Measurements from ENCODE around the gene CTCFL. TPM values are rescaled to one million over a fixed set of nuclear protein-coding genes. Genes with fewer than 3 reads are reported as not detected.
"Not testable (repeated sequence)": the region's sequence is repeated elsewhere in the genome, so short reads cannot be mapped to it uniquely, and the experiment has no call there.

Gene CTCFL
- total and polyA plus RNA-seq, 4 donors, result 0.05 to 0.08 (median 0.08) TPM; not detected in 1

DNA sequence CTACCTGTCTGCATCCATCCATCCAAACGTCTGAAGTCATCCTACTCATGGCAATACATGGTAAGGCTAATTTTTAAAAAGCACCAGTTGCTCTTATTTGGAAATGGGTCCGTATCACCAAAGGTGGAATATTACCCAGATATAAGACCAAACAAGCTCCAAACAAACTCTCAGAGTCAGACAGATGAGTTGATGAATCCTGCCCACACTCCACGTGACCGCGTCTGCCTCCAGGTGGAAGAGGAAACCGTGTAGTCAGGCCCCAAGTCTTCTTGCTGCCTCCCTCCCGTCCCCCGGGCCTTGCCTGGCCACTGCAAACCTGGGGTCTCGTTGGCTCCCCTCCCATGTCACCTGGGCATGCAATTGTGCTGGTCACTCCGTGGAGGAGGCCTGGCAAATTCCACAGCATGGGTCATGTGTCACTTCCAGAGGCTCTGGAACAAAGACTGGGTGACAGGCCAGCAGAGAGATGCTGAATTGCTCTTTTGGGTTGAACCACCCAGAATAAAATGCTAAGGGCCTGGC, 31.8 kb downstream of the CTCFL start:
- H3K4me1 ChIP-seq (ENCODE audit: control insufficient read depth in 4 of 4, insufficient read depth in 4 of 4, low read length in 3 of 4), result peaks cover 0 to 3% (median 1%) of the 10 kb centered on the region in 4 donors
- no peak overlapping the region for H3K9ac ChIP-seq (ENCODE audit: low read depth in 1 of 2, low read length in 2 of 2)
- no peak for TF ChIP-seq JUND (IDR thresholded peaks at IDR 0.05)
- TF ChIP-seq HNF4G (IDR thresholded peaks at IDR 0.05), result no peak
- TF ChIP-seq YY1 (IDR thresholded peaks at IDR 0.05), result no peak
- no peak for TF ChIP-seq NR2F2 (IDR thresholded peaks at IDR 0.05)
- TF ChIP-seq TAF1 (conservative IDR thresholded peaks at IDR 0.05), result no peak
- no peak for TF ChIP-seq SP1 (IDR thresholded peaks at IDR 0.05)
- TF ChIP-seq GABPA (IDR thresholded peaks at IDR 0.05 in 1 of 2, conservative IDR thresholded peaks at IDR 0.05 in 1 of 2), result no peak
- no peak for TF ChIP-seq RXRA (IDR thresholded peaks at IDR 0.05)
- TF ChIP-seq, protein P1, sequence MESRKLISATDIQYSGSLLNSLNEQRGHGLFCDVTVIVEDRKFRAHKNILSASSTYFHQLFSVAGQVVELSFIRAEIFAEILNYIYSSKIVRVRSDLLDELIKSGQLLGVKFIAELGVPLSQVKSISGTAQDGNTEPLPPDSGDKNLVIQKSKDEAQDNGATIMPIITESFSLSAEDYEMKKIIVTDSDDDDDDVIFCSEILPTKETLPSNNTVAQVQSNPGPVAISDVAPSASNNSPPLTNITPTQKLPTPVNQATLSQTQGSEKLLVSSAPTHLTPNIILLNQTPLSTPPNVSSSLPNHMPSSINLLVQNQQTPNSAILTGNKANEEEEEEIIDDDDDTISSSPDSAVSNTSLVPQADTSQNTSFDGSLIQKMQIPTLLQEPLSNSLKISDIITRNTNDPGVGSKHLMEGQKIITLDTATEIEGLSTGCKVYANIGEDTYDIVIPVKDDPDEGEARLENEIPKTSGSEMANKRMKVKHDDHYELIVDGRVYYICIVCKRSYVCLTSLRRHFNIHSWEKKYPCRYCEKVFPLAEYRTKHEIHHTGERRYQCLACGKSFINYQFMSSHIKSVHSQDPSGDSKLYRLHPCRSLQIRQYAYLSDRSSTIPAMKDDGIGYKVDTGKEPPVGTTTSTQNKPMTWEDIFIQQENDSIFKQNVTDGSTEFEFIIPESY (IDR thresholded peaks at IDR 0.05), result no peak
- TF ChIP-seq, protein P2, sequence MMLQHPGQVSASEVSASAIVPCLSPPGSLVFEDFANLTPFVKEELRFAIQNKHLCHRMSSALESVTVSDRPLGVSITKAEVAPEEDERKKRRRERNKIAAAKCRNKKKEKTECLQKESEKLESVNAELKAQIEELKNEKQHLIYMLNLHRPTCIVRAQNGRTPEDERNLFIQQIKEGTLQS (IDR thresholded peaks at IDR 0.05), result no peak
- no peak for TF ChIP-seq FOXA1 (IDR thresholded peaks at IDR 0.05)
- no peak for TF ChIP-seq RAD21 (IDR thresholded peaks at IDR 0.05)
- TF ChIP-seq EGR1 (IDR thresholded peaks at IDR 0.05; ENCODE audit: low read depth in 2 of 2), result no peak
- TF ChIP-seq HNF4A (conservative IDR thresholded peaks at IDR 0.05), result no peak
- TF ChIP-seq, protein P3, sequence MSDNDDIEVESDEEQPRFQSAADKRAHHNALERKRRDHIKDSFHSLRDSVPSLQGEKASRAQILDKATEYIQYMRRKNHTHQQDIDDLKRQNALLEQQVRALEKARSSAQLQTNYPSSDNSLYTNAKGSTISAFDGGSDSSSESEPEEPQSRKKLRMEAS (IDR thresholded peaks at IDR 0.05), result no peak
- no peak for TF ChIP-seq FOXA2 (IDR thresholded peaks at IDR 0.05)
- no peaks in the 10 kb centered on the region for H3K27me3 ChIP-seq (ENCODE audit: control insufficient read depth in 4 of 4, insufficient read depth in 4 of 4, low read length in 3 of 4)
- H3K27ac ChIP-seq (ENCODE audit: low read depth in 1 of 2, low read length in 2 of 2), result no peak overlapping the region
- H3K36me3 ChIP-seq (ENCODE audit: control insufficient read depth in 4 of 4, insufficient read depth in 3 of 4, low read depth in 1 of 4, low read length in 3 of 4), result no peaks in the 10 kb centered on the region
- no peak overlapping the region for H3K4me3 ChIP-seq (ENCODE audit: low read depth in 1 of 3, low read length in 3 of 3)
- WGBS, result 84% methylated on average over 10 of the region's 10 CpGs
- no peaks in the 10 kb centered on the region for H3K9me3 ChIP-seq (ENCODE audit: control insufficient read depth in 4 of 4, low read length in 3 of 4)
- no peak for DNase-seq (ENCODE audit: low spot score)

DNA sequence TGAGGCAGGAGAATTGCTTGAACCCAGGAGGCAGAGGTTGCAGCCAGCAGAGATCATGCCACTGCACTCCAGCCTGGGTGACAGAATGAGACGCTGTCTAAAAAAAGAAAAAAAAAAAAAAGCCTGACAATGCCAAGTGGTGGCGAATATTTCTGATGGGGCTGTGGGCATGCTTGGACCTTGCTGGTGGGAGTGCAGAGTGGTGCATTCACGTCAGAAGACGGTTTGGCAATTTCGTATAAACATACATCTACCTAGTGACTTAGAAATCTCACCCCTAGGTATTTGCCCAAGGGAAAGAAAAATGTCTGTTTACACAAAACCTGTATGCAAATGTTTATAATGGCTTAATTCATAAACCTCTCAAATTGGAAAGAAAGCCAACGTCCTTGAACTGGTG, 33.6 kb downstream of the CTCFL start:
- H3K36me3 ChIP-seq (ENCODE audit: control insufficient read depth in 4 of 4, insufficient read depth in 3 of 4, low read depth in 1 of 4, low read length in 3 of 4), result no peaks in the 10 kb centered on the region
- H3K27ac ChIP-seq (ENCODE audit: low read depth in 1 of 2, low read length in 2 of 2), result no peak overlapping the region
- H3K9ac ChIP-seq (ENCODE audit: low read depth in 1 of 2, low read length in 2 of 2), result no peak overlapping the region
- TF ChIP-seq, protein P3 (IDR thresholded peaks at IDR 0.05), result no peak
- TF ChIP-seq HNF4A (conservative IDR thresholded peaks at IDR 0.05) (no peak), RAD21 (IDR thresholded peaks at IDR 0.05) (no peak), SP1 (IDR thresholded peaks at IDR 0.05) (no peak), HNF4G (IDR thresholded peaks at IDR 0.05) (no peak), RXRA (IDR thresholded peaks at IDR 0.05) (no peak), FOXA1 (IDR thresholded peaks at IDR 0.05) (no peak), FOXA2 (IDR thresholded peaks at IDR 0.05) (no peak), GABPA (IDR thresholded peaks at IDR 0.05 in 1 of 2, conservative IDR thresholded peaks at IDR 0.05 in 1 of 2) (no peak)
- TF ChIP-seq, protein P4, sequence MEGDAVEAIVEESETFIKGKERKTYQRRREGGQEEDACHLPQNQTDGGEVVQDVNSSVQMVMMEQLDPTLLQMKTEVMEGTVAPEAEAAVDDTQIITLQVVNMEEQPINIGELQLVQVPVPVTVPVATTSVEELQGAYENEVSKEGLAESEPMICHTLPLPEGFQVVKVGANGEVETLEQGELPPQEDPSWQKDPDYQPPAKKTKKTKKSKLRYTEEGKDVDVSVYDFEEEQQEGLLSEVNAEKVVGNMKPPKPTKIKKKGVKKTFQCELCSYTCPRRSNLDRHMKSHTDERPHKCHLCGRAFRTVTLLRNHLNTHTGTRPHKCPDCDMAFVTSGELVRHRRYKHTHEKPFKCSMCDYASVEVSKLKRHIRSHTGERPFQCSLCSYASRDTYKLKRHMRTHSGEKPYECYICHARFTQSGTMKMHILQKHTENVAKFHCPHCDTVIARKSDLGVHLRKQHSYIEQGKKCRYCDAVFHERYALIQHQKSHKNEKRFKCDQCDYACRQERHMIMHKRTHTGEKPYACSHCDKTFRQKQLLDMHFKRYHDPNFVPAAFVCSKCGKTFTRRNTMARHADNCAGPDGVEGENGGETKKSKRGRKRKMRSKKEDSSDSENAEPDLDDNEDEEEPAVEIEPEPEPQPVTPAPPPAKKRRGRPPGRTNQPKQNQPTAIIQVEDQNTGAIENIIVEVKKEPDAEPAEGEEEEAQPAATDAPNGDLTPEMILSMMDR (IDR thresholded peaks at IDR 0.05; ENCODE audit: low read depth, low read length, missing input control), result no peak
- TF ChIP-seq, protein P1 (IDR thresholded peaks at IDR 0.05), result no peak
- TF ChIP-seq, protein P2 (IDR thresholded peaks at IDR 0.05), result no peak
- no peaks in the 10 kb centered on the region for H3K9me3 ChIP-seq (ENCODE audit: control insufficient read depth in 4 of 4, low read length in 3 of 4)
- no peaks in the 10 kb centered on the region for H3K27me3 ChIP-seq (ENCODE audit: control insufficient read depth in 4 of 4, insufficient read depth in 4 of 4, low read length in 3 of 4)
- no peak for DNase-seq (ENCODE audit: low spot score)
- 79% methylated on average over 6 of the region's 6 CpGs for WGBS
- peaks cover 0 to 3% (median 1%) of the 10 kb centered on the region in 4 donors for H3K4me1 ChIP-seq (ENCODE audit: control insufficient read depth in 4 of 4, insufficient read depth in 4 of 4, low read length in 3 of 4)
- H3K4me3 ChIP-seq (ENCODE audit: low read depth in 1 of 3, low read length in 3 of 3), result no peak overlapping the region

DNA sequence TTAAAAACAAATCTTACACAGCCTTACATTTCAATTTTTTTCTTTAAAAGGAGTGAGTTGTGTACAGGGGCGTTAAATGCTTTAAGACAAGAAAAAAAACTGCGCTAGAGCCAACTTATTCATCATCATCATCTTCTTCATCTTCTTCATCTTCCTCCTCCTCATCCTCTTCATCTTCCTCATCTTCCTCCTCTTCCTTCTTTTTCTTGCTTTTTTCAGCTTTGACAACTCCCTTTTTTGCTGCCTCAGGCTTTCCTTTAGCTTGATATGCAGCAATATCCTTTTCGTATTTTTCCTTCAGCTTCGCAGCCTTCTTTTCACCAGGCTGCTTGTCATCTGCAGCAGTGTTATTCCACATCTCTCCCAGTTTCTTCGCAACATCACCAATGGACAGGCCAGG, 36.7 kb downstream of the CTCFL start:
- not testable (repeated sequence) for H3K27ac ChIP-seq (ENCODE audit: low read depth in 1 of 2, low read length in 2 of 2); H3K9ac ChIP-seq (ENCODE audit: low read depth in 1 of 2, low read length in 2 of 2); H3K27me3 ChIP-seq (ENCODE audit: control insufficient read depth in 4 of 4, insufficient read depth in 4 of 4, low read length in 3 of 4); H3K36me3 ChIP-seq (ENCODE audit: control insufficient read depth in 4 of 4, insufficient read depth in 3 of 4, low read depth in 1 of 4, low read length in 3 of 4); H3K4me1 ChIP-seq (ENCODE audit: control insufficient read depth in 4 of 4, insufficient read depth in 4 of 4, low read length in 3 of 4); H3K4me3 ChIP-seq (ENCODE audit: low read depth in 1 of 3, low read length in 3 of 3); H3K9me3 ChIP-seq (ENCODE audit: control insufficient read depth in 4 of 4, low read length in 3 of 4); DNase-seq (ENCODE audit: low spot score)
- WGBS, result 90% methylated on average over 5 of the region's 5 CpGs

All from liver (tissue), 9 donors.